ENCODE results near the gene NHLRC2.

The NHLRC2 gene

DNA sequence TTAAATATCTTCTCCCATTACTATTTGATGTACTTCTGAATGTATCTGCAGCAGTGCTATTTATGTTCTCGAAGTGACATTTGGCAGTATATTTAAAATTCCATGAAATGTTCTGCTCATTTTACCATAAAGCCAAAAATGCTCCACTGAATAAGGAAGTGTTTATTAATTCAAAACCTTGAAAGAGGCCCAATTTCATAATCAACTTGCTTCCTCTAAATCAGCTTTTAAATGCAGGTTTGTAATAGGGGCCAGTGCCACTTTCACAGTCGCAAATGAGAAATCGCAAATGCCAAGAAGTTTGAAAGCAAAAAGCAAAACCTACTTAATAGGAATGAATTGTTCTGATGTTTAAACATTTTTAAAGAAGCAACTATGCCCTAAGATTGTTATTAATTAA lies 11.4 kb downstream of the NHLRC2 start:
- DNase-seq: no peak

DNA sequence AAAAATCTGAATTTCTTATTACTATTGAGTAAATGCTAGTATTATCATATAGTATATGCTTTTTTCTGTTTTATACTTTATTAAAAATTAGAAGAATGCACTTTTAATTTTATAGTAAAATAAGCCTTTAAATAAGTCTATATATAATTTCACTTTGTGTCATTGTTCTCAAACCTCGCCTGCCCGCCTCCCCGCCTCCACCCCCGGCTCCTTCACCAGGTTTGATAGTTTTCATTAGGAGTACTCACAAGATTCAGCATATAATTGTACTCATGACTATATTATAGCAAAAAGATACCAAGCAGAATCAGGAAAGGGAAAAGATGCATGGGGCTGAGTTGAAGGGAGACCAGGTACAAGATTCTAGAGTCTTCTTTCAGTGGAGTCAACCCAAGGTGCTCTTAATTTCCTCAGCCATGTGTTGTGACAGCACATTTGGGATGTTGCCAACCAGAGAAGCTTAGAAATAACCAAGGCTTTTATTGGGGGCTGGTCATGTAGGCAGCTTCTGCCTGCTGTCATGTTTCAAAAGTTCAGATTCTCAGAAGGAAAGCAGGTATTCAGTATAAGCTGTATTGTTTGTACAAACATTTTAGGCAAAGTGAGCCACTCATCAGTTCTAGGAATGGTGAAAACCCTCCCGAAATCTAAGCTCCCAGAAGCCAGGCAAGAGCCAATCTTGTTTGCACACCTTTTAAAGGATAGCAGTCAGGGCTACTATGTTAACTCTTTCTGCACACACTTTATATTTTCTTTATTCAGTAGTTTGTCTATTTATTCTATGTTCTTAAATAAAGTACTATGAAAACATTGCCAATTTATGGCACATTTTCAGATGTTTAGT lies 12.3 kb downstream of the NHLRC2 start:
- DNase-seq: no peak

DNA sequence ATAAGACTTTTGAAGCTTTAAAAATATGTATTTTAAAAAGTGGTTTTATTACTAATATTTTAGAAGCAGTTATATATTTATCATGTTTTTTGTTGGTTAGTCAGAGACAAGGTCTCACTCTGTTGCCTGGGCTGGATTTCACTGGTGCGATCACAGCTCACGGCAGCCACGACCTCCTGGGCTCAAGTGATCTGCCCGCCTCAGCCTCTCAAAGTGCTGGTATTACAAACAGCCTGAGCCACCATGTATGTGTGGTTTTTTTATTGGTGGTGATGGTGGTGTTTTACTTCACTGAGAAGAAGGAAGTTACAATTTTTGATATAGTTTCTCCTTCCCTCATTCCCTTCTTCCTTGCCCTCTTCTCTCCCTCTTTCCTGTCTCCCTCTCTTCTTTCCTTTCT lies 13.4 kb downstream of the NHLRC2 start:
- DNase-seq: no peak

DNA sequence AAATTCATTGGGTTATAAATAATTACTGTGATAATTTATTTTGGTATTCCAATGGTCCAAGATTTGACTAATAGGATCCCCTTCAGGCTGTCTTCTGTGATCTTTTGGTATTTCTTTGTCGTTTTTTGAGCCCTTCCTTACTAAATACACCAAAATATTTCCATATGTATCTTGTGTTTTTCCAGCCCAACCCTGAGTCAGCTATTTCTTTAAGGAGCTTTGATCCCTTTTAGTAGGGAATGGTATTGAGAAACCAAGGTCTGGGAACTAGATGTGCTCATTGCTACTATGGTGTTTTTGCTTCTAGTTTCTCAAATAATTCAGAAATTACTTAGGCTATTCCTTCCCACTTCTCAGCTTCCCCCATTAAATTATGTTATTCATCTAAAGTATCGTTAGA lies 15.3 kb downstream of the NHLRC2 start:
- DNase-seq: no peak

DNA sequence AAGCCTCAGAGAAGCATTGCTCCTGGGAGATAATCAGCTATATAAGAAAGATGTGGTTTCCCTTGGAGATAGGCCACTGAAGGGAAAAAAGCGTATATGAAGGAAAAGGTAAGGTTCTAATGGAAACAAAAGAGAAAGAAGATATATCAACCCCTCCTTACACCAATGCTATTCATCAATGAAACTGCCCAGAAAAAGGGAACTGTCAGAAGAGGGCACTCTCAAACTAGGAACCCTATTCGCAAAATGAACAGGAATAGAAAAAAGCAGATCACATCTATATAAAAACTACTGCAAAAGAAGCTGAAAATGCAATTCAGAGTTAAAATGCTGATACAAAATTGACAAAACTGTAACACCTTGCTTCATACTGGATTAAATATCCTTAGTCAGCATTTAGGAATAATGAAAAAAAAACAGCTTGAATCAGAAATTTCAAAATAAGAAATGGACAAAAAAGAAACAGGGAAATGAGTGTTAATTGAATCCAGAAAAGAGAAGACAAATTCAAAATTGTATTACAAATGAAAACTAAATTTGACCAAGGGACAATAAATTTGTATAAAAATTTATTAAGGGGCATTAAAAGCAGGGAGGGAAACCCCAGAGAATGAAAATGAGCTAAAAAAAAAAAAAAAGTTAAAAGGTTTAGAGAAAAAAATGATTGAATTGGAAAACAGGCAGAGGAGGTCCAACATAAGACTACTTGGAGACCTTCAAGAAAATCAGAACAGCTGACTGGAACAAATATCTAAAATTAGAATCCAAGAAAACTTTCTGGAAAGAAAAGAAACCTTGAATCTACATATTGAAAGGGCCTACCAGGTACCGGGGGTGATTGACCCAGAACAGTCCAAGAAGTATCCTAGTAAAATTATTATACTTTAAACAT lies 17.9 kb downstream of the NHLRC2 start:
- DNase-seq: no peak

DNA sequence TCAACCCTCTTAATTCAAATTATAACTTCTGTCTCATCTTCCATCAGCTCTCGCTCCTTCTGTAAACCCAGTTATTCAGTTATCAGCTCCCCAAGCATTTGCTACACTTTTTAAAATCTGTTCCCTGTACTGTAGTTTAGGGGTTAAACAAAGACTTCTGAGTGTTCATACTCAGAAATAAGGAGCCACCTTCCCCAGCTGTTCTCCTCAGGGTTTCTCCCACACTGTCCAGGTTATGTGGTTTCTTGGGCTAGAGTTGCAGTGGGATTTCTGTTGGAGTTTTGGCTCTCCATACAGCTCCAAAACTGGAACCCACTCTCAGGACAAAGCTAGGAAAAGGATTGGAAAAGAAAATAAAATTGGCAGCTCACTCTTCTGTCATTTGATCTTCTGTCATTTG lies 20.8 kb downstream of the NHLRC2 start:
- no peak for DNase-seq

DNA sequence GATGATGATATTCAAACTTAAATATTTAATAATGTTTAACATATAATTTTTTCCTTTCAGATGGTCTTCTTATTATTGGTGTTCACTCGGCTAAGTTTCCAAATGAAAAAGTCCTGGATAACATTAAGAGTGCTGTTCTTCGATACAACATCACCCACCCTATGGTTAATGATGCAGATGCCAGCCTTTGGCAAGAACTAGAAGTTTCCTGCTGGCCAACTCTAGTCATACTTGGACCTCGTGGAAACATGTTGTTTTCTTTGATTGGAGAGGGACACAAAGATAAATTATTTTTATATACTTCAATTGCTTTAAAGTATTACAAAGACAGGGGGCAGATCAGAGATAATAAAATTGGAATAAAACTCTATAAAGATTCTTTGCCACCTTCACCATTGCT lies 22.0 kb downstream of the NHLRC2 start:
- DNase-seq: no peak

DNA sequence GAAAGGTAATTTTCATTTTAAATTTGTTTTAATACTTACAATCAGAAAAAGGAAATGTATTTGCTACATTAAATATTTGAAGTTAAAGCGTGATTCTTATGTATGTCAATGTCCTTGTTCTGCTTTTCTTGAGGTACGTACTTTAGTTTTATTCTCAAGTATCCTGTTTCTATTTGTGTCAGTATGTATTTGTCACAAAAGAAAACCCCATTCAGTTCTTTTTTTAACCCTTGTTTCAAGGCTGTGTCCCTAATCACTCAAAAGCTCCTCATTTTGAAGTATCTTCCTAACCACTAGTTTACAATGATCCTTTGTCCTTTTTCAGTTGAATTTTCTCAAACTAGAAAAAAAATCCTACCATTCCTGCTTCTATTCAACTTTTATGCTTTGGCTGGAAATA lies 25.2 kb downstream of the NHLRC2 start:
- DNase-seq: no peak

DNA sequence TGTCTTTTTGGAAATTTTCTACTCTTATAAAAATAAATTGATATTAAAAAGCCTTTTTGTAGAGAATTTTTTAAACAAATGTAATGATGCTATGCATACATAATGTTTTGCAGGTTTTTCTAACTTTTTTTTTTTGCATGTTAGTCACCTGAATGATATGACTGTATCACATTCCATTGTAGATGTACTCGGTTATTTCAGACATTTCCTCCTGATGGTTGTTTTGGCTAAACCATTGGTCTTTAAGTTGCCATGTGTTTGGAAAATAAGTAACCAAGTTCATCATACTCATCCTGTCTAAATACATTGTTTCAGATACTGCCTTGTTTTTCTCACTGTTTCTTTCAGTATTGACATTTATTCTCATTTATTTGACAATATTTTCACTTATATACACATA lies 25.8 kb downstream of the NHLRC2 start:
- no peak for DNase-seq

DNA sequence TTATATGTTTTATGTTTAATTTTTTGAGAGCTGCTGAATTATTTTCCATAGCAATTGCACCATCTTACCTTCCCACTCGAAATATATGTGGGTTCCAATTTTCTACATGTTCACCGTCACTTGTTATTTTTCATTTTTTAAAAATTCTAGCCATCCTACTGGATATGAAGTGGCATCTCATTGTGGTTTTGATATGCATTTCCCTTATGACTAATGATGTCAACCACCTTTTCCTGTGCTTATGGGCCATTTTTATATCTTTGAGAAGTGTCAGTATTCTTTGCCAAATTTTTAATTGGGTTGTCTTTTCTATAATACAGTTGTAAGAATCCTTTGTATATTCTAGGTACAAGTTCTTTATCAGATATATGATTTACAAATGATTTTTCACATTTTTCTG lies 27.8 kb downstream of the NHLRC2 start:
- no peak for DNase-seq

DNA sequence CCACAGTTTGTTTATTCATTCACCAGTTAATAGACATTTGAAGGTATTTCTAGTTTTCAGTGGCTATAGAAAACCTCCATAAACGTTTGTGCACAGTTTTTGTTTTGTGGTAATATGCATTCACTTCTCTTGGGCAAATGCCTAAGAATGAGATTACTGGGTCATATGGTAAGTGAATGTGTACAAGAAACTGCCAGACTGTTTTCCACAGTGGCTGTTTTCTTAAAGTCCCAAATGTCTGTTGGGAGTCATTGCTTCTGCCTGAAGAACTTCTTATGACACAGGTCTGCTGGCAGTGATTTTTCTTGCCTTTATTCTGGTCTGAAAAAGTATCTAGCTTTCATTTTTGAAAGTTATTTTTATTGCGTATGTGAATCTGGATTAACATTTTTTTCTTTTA lies 35.5 kb downstream of the NHLRC2 start:
- no peak for DNase-seq

DNA sequence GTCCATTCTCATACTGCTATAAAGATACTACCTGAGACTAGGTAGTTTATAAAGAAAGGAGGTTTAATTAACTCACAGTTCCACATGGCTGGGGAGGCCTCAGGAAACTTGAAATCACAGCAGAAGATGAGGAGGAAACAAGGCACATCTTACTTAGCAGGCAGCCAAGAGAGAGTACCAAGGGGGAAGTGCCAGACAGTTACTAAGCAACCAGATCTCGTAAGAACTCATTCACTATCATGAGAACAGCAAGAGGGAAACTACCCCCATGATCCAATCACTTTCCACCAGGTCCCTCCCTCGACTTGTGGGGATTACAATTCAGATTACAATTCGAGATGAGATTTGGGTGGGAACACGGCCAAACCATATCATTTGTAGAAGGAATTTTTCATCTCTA lies 36.3 kb downstream of the NHLRC2 start:
- DNase-seq: no peak

DNA sequence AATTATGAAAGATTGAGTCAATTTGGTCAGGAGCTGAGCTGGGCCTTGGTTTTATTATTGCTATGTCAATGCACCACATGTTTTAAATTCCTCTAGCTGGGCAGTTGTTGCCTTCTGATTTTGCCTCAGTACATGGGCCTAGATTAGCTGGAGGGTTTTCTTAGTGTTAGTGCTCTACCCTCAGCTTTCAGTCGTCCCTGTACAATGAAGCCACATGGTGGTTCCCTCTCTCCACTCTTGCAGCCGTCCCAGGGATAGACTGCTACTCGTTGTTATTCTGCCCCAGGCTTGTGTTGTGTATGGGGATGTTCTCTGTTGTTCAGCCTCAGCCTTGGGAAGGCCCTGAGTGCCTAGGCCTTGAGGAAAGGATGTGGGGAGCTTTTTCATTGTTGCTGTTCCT lies 37.0 kb downstream of the NHLRC2 start:
- no peak for DNase-seq

DNA sequence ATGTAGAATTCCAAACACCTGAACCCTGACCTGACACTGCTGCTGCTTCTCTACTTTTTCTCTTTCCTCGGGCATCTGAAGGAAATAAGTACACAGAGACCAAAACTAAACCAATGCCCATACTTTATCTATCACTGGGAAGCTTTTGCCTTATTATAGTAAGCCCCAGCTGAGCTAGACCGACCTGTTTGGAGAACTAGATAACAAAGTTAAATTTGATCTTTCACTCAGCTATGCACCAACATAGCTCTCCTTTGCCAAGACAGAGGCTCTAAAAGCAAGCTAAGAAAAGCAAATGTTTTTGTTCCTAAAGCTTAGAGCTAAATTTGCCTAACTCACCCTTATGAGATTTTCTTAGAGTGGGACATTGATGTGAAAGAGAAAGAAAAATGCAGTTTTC lies 39.1 kb downstream of the NHLRC2 start:
- no peak for DNase-seq

DNA sequence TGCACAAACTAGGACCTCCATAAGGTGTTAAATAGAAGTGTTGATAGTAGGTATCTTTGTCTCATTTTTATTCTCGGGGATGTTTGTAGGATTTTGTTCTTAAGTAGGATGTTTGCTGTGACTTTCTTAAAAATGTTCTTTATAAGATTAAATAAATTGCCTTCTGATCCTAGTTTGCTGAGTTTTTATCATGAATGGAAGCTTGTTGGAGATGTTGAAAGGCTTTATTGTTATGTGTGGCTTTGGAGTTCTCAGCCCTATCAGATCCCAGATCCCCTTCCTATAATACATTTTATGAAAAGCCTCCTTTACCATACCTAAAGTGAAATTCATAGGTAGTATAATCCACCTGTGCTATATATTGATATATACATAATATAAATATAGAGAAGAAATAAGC lies 40.1 kb downstream of the NHLRC2 start:
- no peak for DNase-seq

DNA sequence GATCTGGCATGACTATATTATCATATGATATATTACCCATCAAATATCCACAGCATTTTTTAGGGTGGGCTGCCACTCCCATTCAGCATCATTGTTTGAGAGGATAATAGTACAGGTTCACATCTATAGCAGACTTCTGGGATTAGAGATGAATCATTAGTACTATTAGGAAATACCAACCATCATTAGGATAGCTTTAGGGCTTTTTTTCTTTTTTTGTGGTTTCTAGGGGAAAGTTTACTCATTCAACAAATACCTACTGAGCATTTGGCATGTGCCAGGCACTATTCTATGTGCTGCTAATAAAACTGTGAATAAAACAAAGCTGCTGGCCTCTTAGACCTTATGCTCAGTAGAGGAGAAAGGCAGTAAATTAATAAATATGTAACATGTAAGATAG lies 40.6 kb downstream of the NHLRC2 start:
- no peak for DNase-seq

DNA sequence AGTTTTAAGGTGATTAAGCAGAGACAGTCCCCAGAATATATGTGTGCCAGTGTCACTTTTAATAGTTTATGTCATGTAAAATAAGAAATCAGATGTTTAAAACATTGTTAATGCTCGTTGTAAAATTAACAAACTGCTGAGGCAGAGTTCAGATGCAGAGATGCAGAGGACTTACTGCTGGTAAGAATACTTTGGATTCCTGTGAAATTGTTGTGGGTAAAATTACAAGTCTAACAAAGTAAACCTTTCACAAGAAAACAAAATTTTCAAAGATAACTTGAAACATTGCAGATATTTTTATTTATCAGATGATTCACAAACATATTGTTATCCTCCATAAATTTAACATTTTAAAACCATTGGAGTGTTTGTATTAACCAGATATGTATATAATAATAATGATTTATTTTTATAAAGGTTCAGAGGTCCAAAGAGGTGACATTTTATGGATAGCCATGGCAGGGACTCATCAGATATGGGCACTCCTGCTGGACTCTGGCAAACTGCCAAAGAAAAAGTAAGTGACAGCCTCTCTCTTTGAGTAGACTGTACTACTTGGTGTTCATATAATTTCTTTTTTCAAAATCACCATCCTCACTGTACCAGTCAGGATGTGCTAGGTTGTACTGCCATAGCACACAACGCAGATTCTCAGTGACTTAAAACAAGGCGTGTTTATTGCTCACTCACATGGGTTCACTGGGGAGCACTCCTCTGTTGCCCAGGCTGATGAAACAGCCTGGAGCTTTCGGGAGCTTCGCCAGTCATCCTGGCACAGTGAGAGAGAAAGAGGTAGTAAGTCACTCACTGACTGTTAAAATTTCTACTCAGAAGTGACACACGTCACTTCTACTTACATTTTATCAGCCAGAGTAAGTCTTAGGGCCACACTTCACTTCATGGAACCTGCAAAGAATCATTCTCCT lies 43.5 kb downstream of the NHLRC2 start:
- DNase-seq: no peak

DNA sequence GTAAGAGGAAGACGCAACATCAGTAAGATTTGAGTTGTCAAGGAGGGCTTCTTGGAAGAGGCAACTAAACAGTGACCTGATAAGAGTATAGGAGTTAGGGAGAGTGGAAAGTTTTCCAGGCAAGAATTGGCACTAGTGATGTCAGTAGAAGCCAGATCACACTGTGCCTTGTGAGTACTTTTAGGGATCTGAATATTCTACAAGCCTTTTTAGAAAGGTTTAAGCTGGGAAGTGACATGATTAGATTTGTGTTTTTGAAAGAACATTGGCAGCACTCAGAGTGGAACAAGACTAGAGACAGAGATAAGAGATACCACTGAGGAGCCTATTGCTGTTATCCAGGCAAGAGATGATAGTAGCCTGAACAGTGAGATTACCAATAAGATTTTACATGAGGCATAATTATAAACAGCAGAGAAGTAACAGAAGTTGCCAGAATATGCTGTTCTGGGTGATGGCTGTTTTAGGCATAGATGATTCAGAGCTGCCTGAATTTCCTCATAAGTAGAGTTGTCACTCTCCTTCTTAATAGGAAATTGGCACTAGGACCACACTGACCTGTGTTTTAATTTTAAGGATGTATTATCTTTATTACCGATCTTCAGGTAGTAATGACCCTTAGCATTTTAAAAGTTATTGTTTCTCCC lies 45.6 kb downstream of the NHLRC2 start:
- DNase-seq: no peak

DNA sequence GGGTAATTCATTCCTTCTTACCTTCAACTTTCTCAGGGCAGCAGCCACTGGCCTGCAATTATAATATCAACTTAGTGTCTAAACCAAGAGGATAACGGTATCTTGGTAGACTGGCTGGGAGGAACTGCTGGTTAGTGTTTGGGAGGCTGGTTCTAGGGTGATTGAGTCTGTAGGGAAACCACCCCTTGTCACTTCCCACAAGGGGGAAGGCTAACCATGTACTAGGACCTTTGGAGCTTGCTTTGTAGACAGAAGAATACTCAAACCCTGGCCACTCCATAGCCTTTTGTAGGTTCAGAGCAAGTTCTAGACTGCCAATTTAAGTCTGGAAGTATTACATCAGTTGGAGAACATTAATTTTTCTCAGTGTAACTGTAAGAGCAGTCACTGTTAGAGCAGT lies 51.3 kb downstream of the NHLRC2 start:
- no peak for DNase-seq

DNA sequence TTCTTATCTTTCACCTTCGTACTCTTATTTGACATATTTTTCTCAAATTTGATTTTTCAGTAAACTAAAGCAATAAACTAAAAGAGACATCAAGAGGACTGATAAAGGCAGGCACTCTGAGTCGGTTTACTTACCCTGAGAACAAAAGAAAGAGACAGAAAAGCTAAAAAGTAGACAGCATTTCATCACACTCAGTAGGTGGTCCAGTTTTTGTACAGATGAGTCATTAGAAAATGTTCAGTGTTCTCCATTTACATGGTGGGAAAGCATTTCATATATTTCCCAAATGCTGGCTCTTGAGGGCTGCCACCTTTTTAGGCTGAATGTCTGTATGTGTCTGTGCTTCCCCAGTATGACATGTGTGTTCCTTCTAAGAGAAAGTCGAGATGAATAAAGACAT lies 52.7 kb downstream of the NHLRC2 start:
- no peak for DNase-seq

DNA sequence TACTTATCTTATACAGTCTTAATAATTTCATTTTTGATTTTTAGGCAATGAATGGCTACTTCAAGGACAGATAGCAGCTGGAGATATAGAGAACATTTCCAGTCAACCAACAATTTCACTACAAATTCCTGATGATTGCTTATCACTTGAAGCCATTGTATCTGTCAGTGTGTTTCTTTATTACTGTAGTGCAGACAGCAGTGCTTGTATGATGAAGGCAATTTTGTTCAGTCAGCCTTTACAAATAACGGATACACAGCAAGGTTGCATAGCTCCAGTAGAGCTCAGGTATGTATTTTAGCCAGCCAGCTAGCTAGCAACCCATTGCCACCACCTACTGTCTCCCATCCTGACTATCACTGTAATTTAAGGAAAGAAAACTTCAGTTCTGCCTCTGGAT lies 53.8 kb downstream of the NHLRC2 start:
- no peak for DNase-seq

DNA sequence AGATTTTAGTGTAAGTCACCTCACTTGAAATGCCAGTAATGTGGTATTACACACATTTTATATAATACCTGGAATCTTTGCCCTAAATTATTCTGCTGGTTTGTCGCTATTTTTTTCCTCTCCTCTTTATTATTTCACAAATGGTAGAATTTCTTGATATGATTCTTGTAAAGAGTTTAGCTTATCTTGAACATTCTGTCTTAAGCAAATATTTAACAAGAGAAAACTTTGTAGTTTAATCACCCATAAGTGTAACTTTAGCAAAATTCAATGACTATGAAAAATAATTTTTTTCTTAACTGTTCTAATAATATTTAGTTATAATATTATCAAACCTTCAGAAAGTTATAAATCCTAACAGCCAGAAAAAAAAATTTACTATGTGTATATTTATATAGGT lies 56.7 kb downstream of the NHLRC2 start:
- DNase-seq: no peak

DNA sequence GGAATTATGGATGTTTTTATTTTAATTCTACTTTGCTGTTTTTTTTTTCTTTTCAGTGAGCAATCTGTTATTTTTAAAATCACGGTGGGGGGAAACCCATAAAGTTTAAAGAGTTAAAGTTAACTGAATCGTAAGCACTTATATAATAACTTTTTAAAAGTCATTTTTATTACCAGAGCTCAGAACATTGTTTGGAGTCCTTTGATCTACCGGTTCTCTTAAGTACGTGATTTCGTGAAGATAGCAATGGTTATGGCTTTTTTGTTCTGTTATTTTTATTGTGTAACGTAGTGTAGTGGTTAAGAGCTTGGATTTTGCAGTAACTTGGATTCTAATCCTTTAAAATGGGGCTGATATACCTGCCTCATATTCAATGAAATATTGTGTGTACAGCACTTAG lies 57.4 kb downstream of the NHLRC2 start:
- DNase-seq: no peak

Measured in KG1 (cell line).